SKM-1 (cell line): ENCODE data around the gene DEK.
A peak's percentile ranks its signal among the peaks of the same experiment; 100 is the strongest.
"Not testable (repeated sequence)": the region's sequence is repeated elsewhere in the genome, so short reads cannot be mapped to it uniquely, and the experiment has no call there.

Source experiments
- DNase-seq: peaks from one replicate; lab custom pipeline; 2025; ENCODE audit not compliant: unreplicated experiment; lab: John Stamatoyannopoulos, UW

The DEK gene

GRCh38 chr6:18264219-18264922, at the start of gene DEK:
TSS of gene DEK (minus strand) at chr6:18264530. CDS start at chr6:18263987, 543 bp downstream.
- peak; percentile 80 for DNase-seq

GRCh38 chr6:18312368-18312767, 48.0 kb upstream of the DEK start:
- DNase-seq, result no peak

- not testable (repeated sequence) for DNase-seq
These were observed 45.7 kb upstream of the DEK start for GRCh38 chr6:18310010-18310409.

- no peak for DNase-seq
These were observed 44.7 kb upstream of the DEK start for GRCh38 chr6:18309046-18309445.

- no peak for DNase-seq
These were observed 43.9 kb upstream of the DEK start for GRCh38 chr6:18308070-18308735.

GRCh38 chr6:18306977-18307376, 42.6 kb upstream of the DEK start:
- DNase-seq, result no peak

- DNase-seq, result no peak
These were observed 38.5 kb upstream of the DEK start for GRCh38 chr6:18302561-18303439.

GRCh38 chr6:18293076-18293904, 29.0 kb upstream of the DEK start:
- DNase-seq, result no peak

GRCh38 chr6:18289283-18289682, 25.0 kb upstream of the DEK start:
- DNase-seq, result no peak

GRCh38 chr6:18284261-18284660, 19.9 kb upstream of the DEK start:
- DNase-seq, result no peak

GRCh38 chr6:18281564-18281963, 17.2 kb upstream of the DEK start:
- DNase-seq, result no peak

- no peak for DNase-seq
These were observed 15.8 kb upstream of the DEK start for GRCh38 chr6:18280084-18280483.

- DNase-seq, result no peak
These were observed 15.1 kb upstream of the DEK start for GRCh38 chr6:18279422-18279821.

GRCh38 chr6:18277237-18278006, 13.1 kb upstream of the DEK start:
- no peak for DNase-seq

- DNase-seq, result no peak
These were observed 12.4 kb upstream of the DEK start for GRCh38 chr6:18276610-18277236.

- no peak for DNase-seq
These were observed 5.9 kb upstream of the DEK start for GRCh38 chr6:18270216-18270615.

GRCh38 chr6:18269717-18270116, 5.4 kb upstream of the DEK start:
- DNase-seq, result no peak

- DNase-seq, result no peak
These were observed 4.9 kb upstream of the DEK start for GRCh38 chr6:18269253-18269652.

- DNase-seq, result no peak
These were observed 3.7 kb upstream of the DEK start for GRCh38 chr6:18268066-18268465.

GRCh38 chr6:18266523-18266912, 2.2 kb upstream of the DEK start:
- no peak for DNase-seq
